DMS153 treated with DMSO at 0.1 percent for 48 hours (cell line): Measurements from ENCODE around the gene CDC37.

ENCODE experiments used
- DNase-seq: peaks from one replicate; lab custom pipeline; 2025; ENCODE audit not compliant: unreplicated experiment; lab: John Stamatoyannopoulos, UW

CDC37 gene

GRCh38 chr19:10362259-10362658 lies 41.1 kb downstream of the CDC37 start:
- no peak for DNase-seq

GRCh38 chr19:10361569-10362011 lies 41.8 kb downstream of the CDC37 start:
- no peak for DNase-seq

- no peak for DNase-seq
These were observed 46.9 kb downstream of the CDC37 start for GRCh38 chr19:10356431-10356830.

GRCh38 chr19:10353793-10354391 lies 49.5 kb downstream of the CDC37 start:
- no peak for DNase-seq

- no peak for DNase-seq
These were observed 50.3 kb downstream of the CDC37 start for GRCh38 chr19:10352764-10353671.

GRCh38 chr19:10346509-10346908 lies 56.8 kb downstream of the CDC37 start:
- no peak for DNase-seq

- no peak for DNase-seq
These were observed 58.6 kb downstream of the CDC37 start for GRCh38 chr19:10344780-10345179.

GRCh38 chr19:10343495-10343894 lies 59.8 kb downstream of the CDC37 start:
- DNase-seq: no peak
